K562 (cell line): ENCODE results near the gene WTIP. TPM values are rescaled to one million over a fixed set of nuclear protein-coding genes. Genes with fewer than 3 reads are reported as not detected.

Experiments
- ATAC-seq: fragments of 200-7000 bp; cut with Tn5 transposase; 3 replicates; pipeline ENCODE4 v1.9.1; 2020; ENCODE audit warnings: moderate library complexity
- BruUV-seq: library from RNA; stranded (reverse); fragments of 400-500 nt; replicated peaks from 2 replicates; lab custom pipeline; 2021; lab: Mats Ljungman, UMichigan
- CTCF ChIA-PET: fragments of 300-600 bp; formaldehyde crosslinking; extraction: SDS; loops from one replicate; lab custom pipeline; 2021; ENCODE audit warnings: low intra/inter-chr PET ratio; lab: Yijun Ruan, JAX
- POLR2A ChIA-PET: fragments of 300-600, 350-650 bp; sonication (Branson Sonifier 250); formaldehyde crosslinking; extraction: SDS; loops from one replicate; lab custom pipeline; 2021; ENCODE audit warnings: antibody characterized with exemption, inconsistent platforms; lab: Yijun Ruan, JAX
- DNase-seq, 4 experiments: peaks; one replicate each; pipeline versions ENCODE4 v3.0.0 to v3.0.0-alpha.2; 2011 to 2018; ENCODE audit warnings: low spot score in 3 of 4, mixed read lengths in 3 of 4; ENCODE audit errors: extremely low read depth in 1 of 4
- FAIRE-seq: peaks from 2 replicates; lab custom pipeline; 2011; peaks lifted over from hg19 to GRCh38; lab: Jason Lieb, UNC
- H2AFZ ChIP-seq: 2 replicates; pipeline ENCODE4 v1.6.0; 2011; ENCODE audit warnings: low read depth, low read length, control low read depth, inconsistent platforms
- H3K27ac ChIP-seq: fragments of 200-600 bp; 3 replicates; pipeline ENCODE4 v1.8.0; 2011; ENCODE audit warnings: low read depth, mild to moderate bottlenecking, control low read depth, inconsistent platforms, low read length, moderate library complexity, mixed read lengths; ENCODE audit errors: extremely low read depth
- H3K27me3 ChIP-seq, 2 experiments: fragments of 300-600 bp in 1 of 2; 2 replicates in 1 of 2; 3 replicates in 1 of 2; pipeline versions ENCODE4 v1.6.0 to v1.8.0; 2011; ENCODE audit warnings: inconsistent platforms in 2 of 2, low read length in 2 of 2, mild to moderate bottlenecking in 1 of 2, mixed read lengths in 1 of 2, moderate library complexity in 1 of 2; ENCODE audit not compliant: control insufficient read depth in 2 of 2, insufficient read depth in 2 of 2
- H3K36me3 ChIP-seq: fragments of 300-600 bp; 3 replicates; pipeline ENCODE4 v1.8.0; 2011; ENCODE audit warnings: mild to moderate bottlenecking, low read length, inconsistent platforms; ENCODE audit not compliant: control insufficient read depth, insufficient read depth
- H3K4me1 ChIP-seq, 2 experiments: fragments of 200-600 bp in 1 of 2; replicated peaks in 1 of 2; 2 replicates in 1 of 2; 3 replicates in 1 of 2; pipeline versions ENCODE4 v1.5.1 to v1.8.0; 2011; ENCODE audit warnings: inconsistent platforms in 2 of 2, low read length in 2 of 2, mild to moderate bottlenecking in 1 of 2, mixed read lengths in 1 of 2, moderate library complexity in 1 of 2; ENCODE audit not compliant: control insufficient read depth in 2 of 2, insufficient read depth in 2 of 2
- H3K4me2 ChIP-seq: 2 replicates; pipeline ENCODE4 v1.6.1; 2011; ENCODE audit warnings: low read length, control low read depth, inconsistent platforms, mixed read lengths; ENCODE audit not compliant: insufficient read depth
- H3K4me3 ChIP-seq: fragments of 200-600 bp; sonication (generic), shearing (Covaris generic); 2 replicates; pipeline ENCODE4 v1.5.1; 2016; ENCODE audit warnings: control low read depth, inconsistent platforms
- H3K79me2 ChIP-seq: fragments of 200-600 bp; 3 replicates; pipeline ENCODE4 v1.8.0; 2011; ENCODE audit warnings: low read length, inconsistent platforms; ENCODE audit not compliant: control insufficient read depth, insufficient read depth
- H3K9ac ChIP-seq, 2 experiments: 2 replicates each; pipeline versions ENCODE4 v1.6.0 to v1.6.1; 2011; ENCODE audit warnings: low read depth in 2 of 2, low read length in 2 of 2, control low read depth in 1 of 2, inconsistent platforms in 1 of 2, mild to moderate bottlenecking in 1 of 2, mixed read lengths in 1 of 2; ENCODE audit not compliant: insufficient read depth in 1 of 2
- H3K9me1 ChIP-seq: one replicate; pipeline ENCODE4 v1.6.0; 2011; ENCODE audit warnings: inconsistent platforms, mild to moderate bottlenecking, low read length, moderate library complexity; ENCODE audit not compliant: control insufficient read depth, insufficient read depth
- H3K9me3 ChIP-seq: replicated peaks from 2 replicates; pipeline ENCODE4 v1.5.1; 2011; ENCODE audit warnings: low read depth, low read length, inconsistent platforms; ENCODE audit not compliant: control insufficient read depth, insufficient read depth
- H4K20me1 ChIP-seq: replicated peaks from 2 replicates; pipeline ENCODE4 v1.6.1; 2011; ENCODE audit warnings: low read length, inconsistent platforms, mixed read lengths; ENCODE audit not compliant: control insufficient read depth, insufficient read depth
- E2F4 ChIP-seq: sonication (generic); formaldehyde crosslinking; IDR thresholded peaks from 2 replicates; pipeline ENCODE4 v1.8.0; 2022; ENCODE audit warnings: mild to moderate bottlenecking, low read depth, missing genetic modification reagents
- EGR1 ChIP-seq: fragments of 450-650 bp; conservative IDR thresholded peaks from 2 replicates; pipeline ENCODE4 v1.6.1; 2017; ENCODE audit warnings: mild to moderate bottlenecking
- FOS ChIP-seq: IDR thresholded peaks from 3 replicates; pipeline ENCODE4 v1.6.1; 2011; ENCODE audit not compliant: insufficient read length; ENCODE audit errors: extremely low read depth
- FOXP4 ChIP-seq: sonication (generic); formaldehyde crosslinking; IDR thresholded peaks from 2 replicates; pipeline ENCODE4 v1.8.0; 2022; ENCODE audit warnings: mild to moderate bottlenecking, missing genetic modification reagents, borderline replicate concordance
- HLTF ChIP-seq: fragments of 450-650 bp; IDR thresholded peaks from 2 replicates; pipeline ENCODE4 v1.6.1; 2016
- PURB ChIP-seq: sonication (generic); formaldehyde crosslinking; IDR thresholded peaks from 2 replicates; pipeline ENCODE4 v1.9.0; 2021; ENCODE audit warnings: low read depth, mild to moderate bottlenecking, missing genetic modification reagents
- RFX7 ChIP-seq: fragments of 250-450 bp; sonication (Bioruptor Pico); IDR thresholded peaks from 2 replicates; pipeline ENCODE4 v1.5.1; 2021; ENCODE audit warnings: mild to moderate bottlenecking
- TGIF2 ChIP-seq: sonication (generic); formaldehyde crosslinking; IDR thresholded peaks from 2 replicates; pipeline ENCODE4 v1.8.1; 2022; ENCODE audit warnings: mild to moderate bottlenecking, missing genetic modification reagents, moderate library complexity
- ZBTB40 ChIP-seq, 2 experiments: fragments of 450-650 bp in 1 of 2; sonication (generic) in 1 of 2; formaldehyde crosslinking in 1 of 2; IDR thresholded peaks; 2 replicates each; pipeline versions ENCODE4 v1.7.1 to v1.9.0; 2016 to 2022; ENCODE audit warnings: inconsistent platforms in 1 of 2, mild to moderate bottlenecking in 1 of 2, missing genetic modification reagents in 1 of 2
- WGBS: fragments of 100-300 bp; shearing (Covaris generic); methylation state at CpG from one replicate; pipeline ENCODE4 v1.1.6; 2016; ENCODE audit warnings: low coverage, mixed read lengths; ENCODE audit not compliant: insufficient coverage; ENCODE audit errors: missing lambda C conversion rate; 5-methylcytosine and 5-hydroxymethylcytosine counted together
- in situ Hi-C: fragments of 300-500 bp; cut with MboI; formaldehyde crosslinking; loops from 4 replicates; pipeline ENCODE4 v1.15.0; 2018; ENCODE audit warnings: inconsistent platforms, mixed read lengths
- intact Hi-C: fragments of 100-400 bp; cut with micrococcal nuclease; formaldehyde crosslinking; loops from 2 replicates; pipeline ENCODE4 v1.14.2; 2022
- polyA plus RNA-seq, 8 experiments: library from polyadenylated mRNA; depleted of rRNA in 4 of 8; stranded (reverse) in 5 of 8; unstranded in 3 of 8; fragments of >200 nt; fragmentation: Nextera tagmentation in 2 of 8; fragmentation: Illumina TruSeq in 1 of 8; extraction: Ambion mirVana in 2 of 8; extraction: Trizol in 1 of 8; gene quantifications; 2 replicates each; pipeline versions ENCODE4 v1.2.1 to v1.2.3, GENCODE V29; 2011 to 2014; ENCODE audit warnings: inconsistent platforms in 1 of 8, missing spikeins in 1 of 8
- total RNA-seq, 7 experiments: library from RNA; depleted of rRNA in 6 of 7; stranded (reverse); fragments of >200 nt in 6 of 7; fragmentation: Illumina TruSeq in 2 of 7; extraction: Trizol in 2 of 7; gene quantifications; 2 replicates each; pipeline versions ENCODE4 v1.2.1 to v1.2.3, GENCODE V29; 2011 to 2021; ENCODE audit warnings: low replicate concordance in 1 of 7

Gene WTIP
- total and polyA plus RNA-seq, 9 of the 15 experiments (the other 6 are each of a cell fraction or from before 2014, with no cell fraction given), result under 0.01 to 0.54 (median 0.27) TPM; not detected in 1

GRCh38 chr19:34494601-34495000 lies 13.0 kb downstream of the WTIP start:
- FAIRE-seq, result no peak
- Histone ChIP-seq H3K9me3 (no peaks in the 10 kb centered on the region), H3K4me2 (no peak overlapping the region), H3K4me1 (peaks cover 0 to 22% of the 10 kb centered on the region in 2 experiments; a peak in 3 of 5 replicates), H3K27me3 (peaks cover 3 to 13% of the 10 kb centered on the region in 2 experiments; a peak in 3 of 5 replicates), H4K20me1 (no peaks in the 10 kb centered on the region; the same call in 1 of the 2 replicates), H3K36me3 (no peaks in the 10 kb centered on the region), H3K79me2 (no peaks in the 10 kb centered on the region), H3K27ac (no peak overlapping the region), H2AFZ (no peak overlapping the region), H3K4me3 (no peak overlapping the region), H3K9ac (no peak overlapping the region), H3K9me1 (no peaks in the 10 kb centered on the region)
- ATAC-seq, result no peak
- no peak for DNase-seq
- ChIA-PET POLR2A (interaction anchor here (0.6 to 1.0 kb wide), 3 partner anchors 16 to 198 kb away, joined by 3 read pairs; no protein-coding TSS in a partner anchor), CTCF (interaction anchor here (0.6 kb wide), 1 partner anchor 9 kb away, joined by 3 read pairs; no protein-coding TSS in a partner anchor)
- in situ Hi-C loops (no loop called here), intact Hi-C loops (no loop called here)
- no peak for TF ChIP-seq HLTF
- TF ChIP-seq ZBTB40 (IDR thresholded peaks at IDR 0.05), result no peak
- TF ChIP-seq ZBTB40 (CRISPR knock-in tag; IDR thresholded peaks at IDR 0.05), result no peak
- TF ChIP-seq PURB, result no peak
- TF ChIP-seq RFX7 (CRISPR knock-in tag), result no peak
- no peak for TF ChIP-seq FOS
- TF ChIP-seq EGR1, result no peak
- no peak for TF ChIP-seq FOXP4 (CRISPR knock-in tag)
- no peak for TF ChIP-seq E2F4 (CRISPR knock-in tag)
- no peak for TF ChIP-seq TGIF2 (CRISPR knock-in tag)
- 22% methylated on average over 11 of the region's 11 CpGs for WGBS
- BruUV-seq, result no TSS peak
